HEK293 (cell line): ENCODE results near the gene B4GALT4.

Source experiments
- ZBTB8A ChIP-seq: fragments of 450-650 bp; formaldehyde crosslinking; IDR thresholded peaks from 2 replicates; pipeline ENCODE4 v1.5.1; 2016; ENCODE audit warnings: missing biosample characterization, missing genetic modification characterization
- ZNF266 ChIP-seq: fragments of 450-650 bp; formaldehyde crosslinking; IDR thresholded peaks from 2 replicates; pipeline ENCODE4 v1.5.1; 2016; ENCODE audit warnings: missing biosample characterization, missing genetic modification characterization, low read depth
- ZNF274 ChIP-seq, 2 experiments: fragments of 200-500 bp in 1 of 2; fragments of 450-650 bp in 1 of 2; sonication (Bioruptor generic) in 1 of 2; formaldehyde crosslinking in 1 of 2; IDR thresholded peaks; 2 replicates each; pipeline versions ENCODE4 v1.5.1 to v1.6.1; 2014 to 2016; ENCODE audit warnings: borderline replicate concordance in 1 of 2, inconsistent platforms in 1 of 2, low read length in 1 of 2, missing biosample characterization in 1 of 2, missing genetic modification characterization in 1 of 2
- TF ChIP-seq, protein P1 (sequence below): fragments of 450-650 bp; formaldehyde crosslinking; IDR thresholded peaks from 2 replicates; pipeline ENCODE4 v1.5.1; 2016; ENCODE audit warnings: missing biosample characterization, missing genetic modification characterization

- TF ChIP-seq ZNF266 (no peak), ZBTB8A (tag by site-specific recombination) (no peak), ZNF274 (IDR thresholded peaks at IDR 0.05; ENCODE audit: low read length) (no peak), ZNF274 (tag by site-specific recombination; IDR thresholded peaks at IDR 0.05; ENCODE audit: borderline replicate concordance) (no peak)
- TF ChIP-seq, protein P1, sequence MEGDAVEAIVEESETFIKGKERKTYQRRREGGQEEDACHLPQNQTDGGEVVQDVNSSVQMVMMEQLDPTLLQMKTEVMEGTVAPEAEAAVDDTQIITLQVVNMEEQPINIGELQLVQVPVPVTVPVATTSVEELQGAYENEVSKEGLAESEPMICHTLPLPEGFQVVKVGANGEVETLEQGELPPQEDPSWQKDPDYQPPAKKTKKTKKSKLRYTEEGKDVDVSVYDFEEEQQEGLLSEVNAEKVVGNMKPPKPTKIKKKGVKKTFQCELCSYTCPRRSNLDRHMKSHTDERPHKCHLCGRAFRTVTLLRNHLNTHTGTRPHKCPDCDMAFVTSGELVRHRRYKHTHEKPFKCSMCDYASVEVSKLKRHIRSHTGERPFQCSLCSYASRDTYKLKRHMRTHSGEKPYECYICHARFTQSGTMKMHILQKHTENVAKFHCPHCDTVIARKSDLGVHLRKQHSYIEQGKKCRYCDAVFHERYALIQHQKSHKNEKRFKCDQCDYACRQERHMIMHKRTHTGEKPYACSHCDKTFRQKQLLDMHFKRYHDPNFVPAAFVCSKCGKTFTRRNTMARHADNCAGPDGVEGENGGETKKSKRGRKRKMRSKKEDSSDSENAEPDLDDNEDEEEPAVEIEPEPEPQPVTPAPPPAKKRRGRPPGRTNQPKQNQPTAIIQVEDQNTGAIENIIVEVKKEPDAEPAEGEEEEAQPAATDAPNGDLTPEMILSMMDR, result no peak
Observed at GRCh38 chr3:119245778-119246177, 5.1 kb upstream of the B4GALT4 start.
